SK-N-MC (cell line): Measurements from ENCODE around the gene SERPINH1.

ENCODE experiments used
- DNase-seq: peaks from one replicate; pipeline ENCODE4 v3.0.0-alpha.2; 2011; ENCODE audit warnings: low read depth, low spot score
- H3K27ac ChIP-seq: fragments of 200-600 bp; sonication (generic); 2 replicates; pipeline ENCODE4 v1.5.1; 2016; ENCODE audit warnings: mixed run types
- H3K36me3 ChIP-seq: fragments of 200-600 bp; sonication (generic); 2 replicates; pipeline ENCODE4 v1.6.1; 2017; ENCODE audit warnings: antibody characterized with exemption, low read length, mixed read lengths; ENCODE audit not compliant: insufficient read depth
- H3K4me3 ChIP-seq: fragments of 200-600 bp; sonication (generic); 2 replicates; pipeline ENCODE4 v1.5.1; 2016
- H3K9ac ChIP-seq: fragments of 200-600 bp; sonication (generic); 2 replicates; pipeline ENCODE4 v1.8.0; 2017; ENCODE audit warnings: mixed run types, mixed read lengths; ENCODE audit not compliant: insufficient read length
- H3K9me3 ChIP-seq: fragments of 200-600 bp; sonication (generic); 2 replicates; pipeline ENCODE4 v1.6.1; 2017; ENCODE audit warnings: low read depth, mild to moderate bottlenecking, antibody characterized with exemption, low read length, moderate library complexity, mixed read lengths
- EZH2 ChIP-seq: fragments of 200-600 bp; sonication (generic); IDR thresholded peaks from one replicate; pipeline ENCODE4 v1.6.1; 2017; ENCODE audit warnings: antibody characterized with exemption
- FOXP2 ChIP-seq: optimal IDR thresholded peaks from 2 replicates; pipeline ENCODE3; 2011; ENCODE audit warnings: mild to moderate bottlenecking, moderate library complexity; ENCODE audit not compliant: insufficient read depth; ENCODE audit errors: extremely low read length, control extremely low read depth
- POLR2AphosphoS5 ChIP-seq: IDR thresholded peaks from 2 replicates; pipeline ENCODE4 v1.6.1; 2012; ENCODE audit warnings: mild to moderate bottlenecking, low read depth, low read length, borderline replicate concordance

The SERPINH1 gene

DNA sequence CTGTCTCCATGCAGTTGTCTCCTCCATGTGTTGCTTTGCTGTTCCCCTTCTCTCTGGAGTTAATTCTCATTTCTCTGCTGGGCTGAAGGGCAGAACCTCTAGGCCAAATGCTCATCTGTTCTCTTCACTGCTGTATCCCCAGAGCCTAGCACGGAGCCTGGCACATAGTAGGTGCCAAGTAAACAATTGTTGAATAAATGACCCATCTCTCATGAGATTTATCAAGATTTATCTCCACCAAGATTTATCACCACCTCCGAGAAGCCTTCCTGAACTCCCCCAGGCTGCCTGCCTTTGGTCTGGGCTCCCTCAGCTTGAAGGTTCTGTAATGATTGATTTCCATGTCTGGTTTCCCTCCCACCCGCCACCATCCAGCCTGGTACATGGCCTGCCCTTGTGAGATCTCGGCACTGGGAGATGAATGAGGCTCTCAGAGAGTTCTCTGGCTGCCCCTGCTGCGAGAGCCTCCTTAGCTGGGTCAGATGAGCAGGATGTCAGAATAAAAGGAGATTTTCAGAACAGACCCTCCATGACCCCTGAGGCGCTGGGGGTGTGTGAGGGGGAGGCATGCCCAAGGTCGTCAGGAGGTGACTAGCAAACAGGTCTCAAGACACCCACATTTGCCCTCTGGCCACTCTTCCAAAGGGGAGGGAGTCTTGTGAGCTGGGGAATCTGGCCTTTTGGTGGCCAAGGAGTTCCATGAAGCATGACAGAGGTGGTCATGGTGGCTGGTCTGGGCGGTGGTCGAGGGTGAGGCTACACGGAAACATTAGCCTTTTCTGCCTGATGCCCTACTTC lies 33.9 kb upstream of the SERPINH1 start:
- Histone ChIP-seq H3K9me3 (no peaks in the 10 kb centered on the region), H3K27ac (no peak overlapping the region), H3K9ac (no peak overlapping the region), H3K36me3 (no peaks in the 10 kb centered on the region), H3K4me3 (no peak overlapping the region)
- no peak for TF ChIP-seq POLR2AphosphoS5
- TF ChIP-seq EZH2, result no peak
- TF ChIP-seq FOXP2, result no peak
- DNase-seq, result no peak

DNA sequence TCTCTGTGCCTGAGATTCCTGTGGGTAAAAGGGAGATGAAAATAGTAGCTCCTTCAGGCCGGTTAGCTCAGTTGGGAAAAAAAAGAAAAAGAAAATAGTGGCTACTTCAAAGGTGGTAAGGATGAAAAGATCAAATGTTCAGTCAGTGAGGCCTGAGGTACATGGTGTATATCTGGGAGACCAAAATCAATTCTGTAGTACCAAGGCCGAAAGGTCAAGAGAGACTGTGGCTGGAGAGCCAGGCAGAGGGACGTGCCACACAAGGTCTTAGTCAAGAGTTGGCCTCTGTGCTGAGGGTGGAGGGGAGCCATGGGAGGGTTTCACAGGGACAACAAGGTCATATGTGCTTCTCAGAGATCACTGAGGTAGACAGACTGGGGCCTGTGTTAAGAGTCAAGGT lies 31.5 kb upstream of the SERPINH1 start:
- no peaks in the 10 kb centered on the region for H3K36me3 ChIP-seq
- DNase-seq, result no peak
- no peak for TF ChIP-seq POLR2AphosphoS5
- no peak for TF ChIP-seq EZH2
- TF ChIP-seq FOXP2, result no peak
- H3K9me3 ChIP-seq, result no peaks in the 10 kb centered on the region
- H3K9ac ChIP-seq, result no peak overlapping the region
- H3K27ac ChIP-seq, result no peak overlapping the region
- H3K4me3 ChIP-seq, result no peak overlapping the region

DNA sequence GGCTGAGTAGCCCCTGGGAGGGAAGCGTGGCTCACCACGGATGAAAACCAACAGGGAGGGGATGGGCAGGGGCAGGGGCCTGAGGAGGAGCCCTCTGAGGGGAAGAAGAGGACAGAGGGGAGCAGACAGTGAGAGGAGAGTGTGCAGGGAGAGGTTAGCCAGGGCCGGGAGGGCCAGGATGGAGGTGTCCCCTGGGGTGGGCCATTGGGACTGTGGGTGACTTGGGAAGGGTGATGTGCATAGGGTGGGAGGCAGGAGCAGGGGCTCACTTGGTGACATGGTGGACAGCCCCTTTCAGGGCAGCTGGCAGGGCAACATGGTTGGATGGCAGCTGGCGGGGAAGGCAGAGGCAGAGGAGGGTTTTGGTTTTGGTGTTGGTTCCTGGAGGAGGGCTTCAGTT lies 30.7 kb upstream of the SERPINH1 start:
- DNase-seq, result no peak
- Histone ChIP-seq H3K36me3 (no peaks in the 10 kb centered on the region), H3K4me3 (no peak overlapping the region), H3K27ac (no peak overlapping the region), H3K9me3 (no peaks in the 10 kb centered on the region), H3K9ac (no peak overlapping the region)
- TF ChIP-seq FOXP2, result no peak
- no peak for TF ChIP-seq POLR2AphosphoS5
- TF ChIP-seq EZH2, result no peak

DNA sequence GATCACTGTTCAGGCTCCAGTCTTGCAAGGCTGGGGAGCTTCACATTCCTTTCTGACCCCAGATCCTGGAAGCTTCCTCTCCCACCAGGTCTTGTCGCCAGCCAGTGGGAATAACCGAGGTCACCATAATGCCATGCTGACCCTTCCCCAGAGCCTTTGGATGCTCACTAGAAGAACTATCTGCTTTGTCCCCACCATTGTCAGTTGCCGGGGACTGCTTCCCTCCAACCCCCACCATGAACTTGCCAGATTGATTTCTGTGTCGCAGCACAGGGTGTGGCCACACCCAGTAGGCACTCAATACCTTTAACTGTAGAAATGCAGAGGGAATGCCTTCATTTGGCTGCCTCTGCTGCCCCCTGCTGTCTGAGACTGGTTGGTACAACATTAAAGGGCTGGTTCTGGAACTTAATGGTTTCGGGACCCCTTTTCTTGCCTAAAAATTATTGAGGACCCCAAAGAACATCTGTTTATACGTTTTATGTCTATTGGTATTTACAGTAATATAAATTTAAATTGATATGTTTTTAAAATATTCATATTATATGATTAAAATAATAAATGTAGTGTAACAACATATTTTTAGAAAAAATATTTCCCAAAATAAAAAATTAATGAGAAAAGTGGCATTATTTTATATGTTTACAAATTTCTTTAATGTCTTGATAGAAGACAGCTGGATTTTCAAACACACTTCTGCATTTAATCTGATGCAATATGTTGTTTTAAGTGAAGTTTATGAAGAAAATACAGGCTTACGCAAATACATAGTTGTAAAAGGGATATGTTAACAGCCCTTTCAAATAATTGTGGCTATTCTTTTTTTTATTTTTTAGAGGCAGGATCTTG lies 29.6 kb upstream of the SERPINH1 start:
- no peak overlapping the region for H3K9ac ChIP-seq
- H3K36me3 ChIP-seq, result no peaks in the 10 kb centered on the region
- no peaks in the 10 kb centered on the region for H3K9me3 ChIP-seq
- TF ChIP-seq EZH2 (no peak), POLR2AphosphoS5 (no peak), FOXP2 (no peak)
- 0 out of 2 replicates have a peak overlapping the region, but pooled peaks have one; percentile 21 for H3K4me3 ChIP-seq
- peak; percentile 34 for DNase-seq
- no peak overlapping the region for H3K27ac ChIP-seq

DNA sequence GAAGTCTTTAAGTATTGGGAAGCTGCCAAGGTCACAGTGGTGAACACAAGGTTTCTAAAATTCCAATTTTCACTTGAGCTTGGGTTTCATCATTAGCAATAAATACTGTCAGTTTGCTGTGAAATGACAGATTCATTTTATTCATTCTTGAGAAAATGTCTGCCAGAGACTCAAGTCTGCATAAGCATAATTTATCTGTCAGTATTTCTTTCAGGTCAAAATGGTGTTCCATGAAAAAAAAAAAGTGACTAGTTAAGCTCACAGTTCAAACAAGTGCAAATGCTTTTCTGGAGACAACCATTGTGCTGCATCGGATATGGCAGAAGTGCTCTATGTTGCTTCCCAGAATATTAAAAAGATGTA lies 28.2 kb upstream of the SERPINH1 start:
- H3K27ac ChIP-seq, result no peak overlapping the region
- no peaks in the 10 kb centered on the region for H3K9me3 ChIP-seq
- H3K36me3 ChIP-seq, result no peaks in the 10 kb centered on the region
- H3K9ac ChIP-seq, result no peak overlapping the region
- H3K4me3 ChIP-seq, result no peak overlapping the region
- no peak for TF ChIP-seq FOXP2
- no peak for DNase-seq

DNA sequence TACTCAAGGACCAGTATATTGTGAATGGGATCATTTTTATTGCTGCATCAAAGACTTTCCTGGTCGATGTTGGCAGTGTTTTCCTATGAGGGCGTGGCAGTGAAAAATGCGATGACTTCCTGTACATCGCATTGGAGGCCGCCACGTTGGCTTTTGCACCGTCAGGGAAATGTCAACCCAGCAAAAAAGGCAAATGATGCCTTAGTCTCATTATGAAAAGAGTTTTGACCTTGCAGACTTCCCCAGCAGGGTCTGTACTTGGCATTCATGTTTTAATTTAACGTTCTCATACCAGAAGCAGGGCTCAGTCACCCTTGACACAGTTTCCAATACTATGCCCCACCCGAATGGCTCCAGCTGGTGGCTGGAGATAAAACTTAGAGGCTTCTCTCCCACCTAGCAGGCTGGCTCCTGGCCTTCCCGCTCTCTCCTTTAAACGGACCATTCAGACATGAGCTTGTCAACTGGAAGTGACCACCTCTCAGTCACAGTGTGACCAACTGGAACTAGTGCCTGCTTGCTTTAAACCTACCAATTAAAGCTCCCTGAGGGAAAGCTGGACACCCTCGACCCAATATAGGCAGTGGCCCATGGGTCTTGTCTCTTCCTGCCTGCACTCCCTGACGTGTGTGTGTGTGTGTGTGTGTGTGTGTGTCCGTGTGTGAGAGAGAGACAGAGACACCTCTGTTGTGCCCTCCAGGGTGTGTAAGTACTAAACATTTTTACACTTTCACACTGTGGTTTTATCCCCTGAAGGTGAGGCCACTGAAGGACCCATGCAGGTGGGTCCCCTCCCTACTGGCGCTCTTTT lies 27.6 kb upstream of the SERPINH1 start:
- DNase-seq, result no peak
- no peak overlapping the region for H3K4me3 ChIP-seq

DNA sequence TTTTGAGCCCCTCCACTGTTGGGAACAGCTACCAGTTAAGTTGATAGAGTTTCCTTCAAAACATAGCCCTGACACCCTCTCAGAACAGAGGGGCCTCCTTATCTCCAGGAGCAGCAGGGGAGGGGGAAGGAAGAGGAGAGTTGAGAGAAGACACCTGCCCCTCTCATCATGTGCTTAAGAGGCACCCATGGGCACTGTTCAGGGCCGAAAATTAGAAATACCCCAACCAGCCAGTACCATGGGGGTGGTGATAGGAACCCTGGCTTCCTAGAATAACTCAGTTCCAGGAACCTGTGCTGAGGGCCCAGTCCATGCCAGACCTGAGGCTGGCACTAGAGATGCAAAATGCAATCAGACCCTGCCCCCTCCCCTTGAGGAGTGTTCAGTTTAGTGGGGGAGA lies 27.0 kb upstream of the SERPINH1 start:
- no peak overlapping the region for H3K4me3 ChIP-seq
- no peak overlapping the region for H3K9ac ChIP-seq
- no peaks in the 10 kb centered on the region for H3K36me3 ChIP-seq
- no peak overlapping the region for H3K27ac ChIP-seq
- no peak for DNase-seq
- H3K9me3 ChIP-seq, result no peaks in the 10 kb centered on the region
- no peak for TF ChIP-seq EZH2

More for the DNA sequence above, 27.6 kb upstream of the SERPINH1 start:
- H3K36me3 ChIP-seq, result no peaks in the 10 kb centered on the region
- H3K9ac ChIP-seq, result no peak overlapping the region
- no peak overlapping the region for H3K27ac ChIP-seq
- TF ChIP-seq EZH2 (no peak), POLR2AphosphoS5 (no peak), FOXP2 (no peak)
- no peaks in the 10 kb centered on the region for H3K9me3 ChIP-seq

DNA sequence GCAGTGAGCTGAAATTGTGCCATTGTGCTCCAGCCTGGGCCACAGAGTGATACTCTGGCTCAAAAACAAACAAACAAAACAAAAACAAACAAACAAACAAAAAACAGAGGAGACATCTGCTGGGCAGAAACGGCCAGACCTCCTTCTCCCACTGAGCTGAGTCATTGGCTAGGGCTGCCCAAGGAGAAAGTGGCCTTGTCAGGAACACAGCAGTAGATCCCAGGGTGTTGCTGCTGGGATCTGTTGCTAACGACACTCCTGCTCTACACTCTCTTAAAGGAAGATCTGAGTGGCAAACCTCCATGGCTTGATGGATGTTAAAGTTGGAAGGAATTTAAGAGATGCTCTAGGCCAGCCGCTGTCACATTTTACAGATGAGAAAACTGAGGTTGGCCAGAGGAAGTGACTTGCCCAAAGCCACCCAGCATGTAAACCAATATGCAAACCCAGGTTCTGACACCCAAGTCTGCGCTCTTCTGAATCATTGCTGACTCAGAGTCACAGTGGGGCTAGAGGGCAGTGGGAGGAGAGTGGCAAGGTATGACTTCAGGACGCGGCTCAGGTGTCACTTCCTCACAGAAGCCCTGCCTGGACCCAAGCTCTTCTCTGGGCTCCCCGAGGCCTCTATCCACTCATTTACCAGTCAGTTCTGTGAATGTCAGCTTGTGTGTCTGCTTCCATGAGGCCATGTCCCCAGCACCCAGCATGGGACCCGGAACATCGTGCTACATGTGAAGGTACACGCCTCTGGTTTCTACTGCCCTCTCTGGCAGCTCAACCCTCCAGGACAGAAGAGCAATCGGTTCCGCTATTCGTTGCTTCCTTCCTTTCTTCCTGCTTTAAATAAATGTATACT lies 25.0 kb upstream of the SERPINH1 start:
- H3K27ac ChIP-seq, result no peak overlapping the region
- no peaks in the 10 kb centered on the region for H3K36me3 ChIP-seq
- H3K4me3 ChIP-seq, result no peak overlapping the region
- TF ChIP-seq EZH2 (no peak), FOXP2 (no peak), POLR2AphosphoS5 (no peak)
- no peaks in the 10 kb centered on the region for H3K9me3 ChIP-seq
- H3K9ac ChIP-seq, result no peak overlapping the region
- no peak for DNase-seq
